ENCODE data around the gene ZWILCH. TPM values are rescaled to one million over a fixed set of nuclear protein-coding genes. Genes with fewer than 3 reads are reported as not detected.
A peak's percentile ranks its signal among the peaks of the same experiment; 100 is the strongest.

ZWILCH gene
- total RNA-seq, 2 experiments from 2014 or later, result 28.1 to 28.7 TPM

- H3K27ac Mint-ChIP-seq, result no peak overlapping the region
These were observed 30.2 kb upstream of the ZWILCH start for GRCh38 chr15:66474963-66475362.

GRCh38 chr15:66476535-66476934 is 28.6 kb upstream of the ZWILCH start:
- Mint-ChIP-seq H3K27me3 (no peaks in the 10 kb centered on the region), H3K4me1 (peaks cover 25% of the 10 kb centered on the region), H3K36me3 (peaks cover 19% of the 10 kb centered on the region), H3K9me3 (no peaks in the 10 kb centered on the region), H3K27ac (peak overlapping the region; percentile 11), H3K4me3 (no peak overlapping the region)
- ATAC-seq (ENCODE audit: low read depth) (no peak), DNase-seq (no peak)
- POLR2A ChIA-PET, result no interaction called here

More at GRCh38 chr15:66474963-66475362, 30.2 kb upstream of the ZWILCH start:
- DNase-seq, result no peak
- H3K4me1 Mint-ChIP-seq, result peaks cover 34% of the 10 kb centered on the region
- POLR2A ChIA-PET, result interaction anchor here (0.8 to 1.5 kb wide), 2 partner anchors 24 to 86 kb away, joined by 4 to 7 read pairs; no protein-coding TSS in a partner anchor
- ATAC-seq (ENCODE audit: low read depth), result no peak
- H3K9me3 Mint-ChIP-seq, result no peaks in the 10 kb centered on the region
- peaks cover 15% of the 10 kb centered on the region for H3K36me3 Mint-ChIP-seq
- H3K27me3 Mint-ChIP-seq, result no peaks in the 10 kb centered on the region
- no peak overlapping the region for H3K4me3 Mint-ChIP-seq

- H3K27ac Mint-ChIP-seq, result no peak overlapping the region
- no peak overlapping the region for H3K4me3 Mint-ChIP-seq
- no peak for DNase-seq
- H3K27me3 Mint-ChIP-seq, result no peaks in the 10 kb centered on the region
- peaks cover 21% of the 10 kb centered on the region for H3K36me3 Mint-ChIP-seq
- ATAC-seq (ENCODE audit: low read depth), result no peak
- H3K4me1 Mint-ChIP-seq, result peaks cover 22% of the 10 kb centered on the region
- POLR2A ChIA-PET, result interaction anchor here (0.6 kb wide), 1 partner anchor 29 kb away, joined by 3 read pairs; no protein-coding TSS in a partner anchor
- no peaks in the 10 kb centered on the region for H3K9me3 Mint-ChIP-seq
These were observed 28.1 kb upstream of the ZWILCH start for GRCh38 chr15:66477011-66477410.

- Mint-ChIP-seq H3K4me1 (peaks cover 11% of the 10 kb centered on the region), H3K27me3 (no peaks in the 10 kb centered on the region), H3K9me3 (no peaks in the 10 kb centered on the region), H3K27ac (no peak overlapping the region), H3K4me3 (no peak overlapping the region), H3K36me3 (peaks cover 28% of the 10 kb centered on the region)
- no peak for ATAC-seq (ENCODE audit: low read depth)
- DNase-seq, result no peak
- POLR2A ChIA-PET, result no interaction called here
These were observed 24.9 kb upstream of the ZWILCH start for GRCh38 chr15:66480267-66480666.

GRCh38 chr15:66481107-66481856 is 23.8 kb upstream of the ZWILCH start:
- Mint-ChIP-seq H3K27me3 (no peaks in the 10 kb centered on the region), H3K27ac (no peak overlapping the region), H3K4me1 (peaks cover 7% of the 10 kb centered on the region), H3K9me3 (no peaks in the 10 kb centered on the region), H3K36me3 (peaks cover 30% of the 10 kb centered on the region), H3K4me3 (no peak overlapping the region)
- POLR2A ChIA-PET, result no interaction called here
- ATAC-seq (ENCODE audit: low read depth) (no peak), DNase-seq (no peak)

- Mint-ChIP-seq H3K4me1 (peaks cover 3% of the 10 kb centered on the region), H3K4me3 (no peak overlapping the region), H3K36me3 (peaks cover 34% of the 10 kb centered on the region), H3K27ac (peak overlapping the region; percentile 35), H3K9me3 (no peaks in the 10 kb centered on the region), H3K27me3 (no peaks in the 10 kb centered on the region)
- POLR2A ChIA-PET, result interaction anchor here (1.0 kb wide), 1 partner anchor 14 kb away, joined by 3 read pairs; no protein-coding TSS in a partner anchor
- ATAC-seq (ENCODE audit: low read depth) (no peak), DNase-seq (no peak)
These were observed 22.6 kb upstream of the ZWILCH start for GRCh38 chr15:66482539-66482938.

GRCh38 chr15:66483131-66483566 is 22.0 kb upstream of the ZWILCH start:
- Mint-ChIP-seq H3K9me3 (no peaks in the 10 kb centered on the region), H3K27ac (no peak overlapping the region), H3K27me3 (no peaks in the 10 kb centered on the region), H3K4me3 (no peak overlapping the region), H3K4me1 (peaks cover 3% of the 10 kb centered on the region), H3K36me3 (peaks cover 34% of the 10 kb centered on the region)
- DNase-seq (no peak), ATAC-seq (ENCODE audit: low read depth) (no peak)
- POLR2A ChIA-PET, result no interaction called here

- H3K36me3 Mint-ChIP-seq, result peaks cover 37% of the 10 kb centered on the region
- DNase-seq, result no peak
- no peak for ATAC-seq (ENCODE audit: low read depth)
- H3K9me3 Mint-ChIP-seq, result no peaks in the 10 kb centered on the region
- peaks cover 1% of the 10 kb centered on the region for H3K4me1 Mint-ChIP-seq
- no peaks in the 10 kb centered on the region for H3K27me3 Mint-ChIP-seq
- no peak overlapping the region for H3K4me3 Mint-ChIP-seq
- no peak overlapping the region for H3K27ac Mint-ChIP-seq
- POLR2A ChIA-PET, result interaction anchor here (0.5 kb wide), 1 partner anchor 12 kb away, joined by 4 read pairs; no protein-coding TSS in a partner anchor
These were observed 20.5 kb upstream of the ZWILCH start for GRCh38 chr15:66484539-66485112.

- Mint-ChIP-seq H3K27me3 (no peaks in the 10 kb centered on the region), H3K4me3 (no peak overlapping the region), H3K4me1 (peaks cover 3% of the 10 kb centered on the region), H3K27ac (no peak overlapping the region), H3K36me3 (peaks cover 35% of the 10 kb centered on the region), H3K9me3 (no peaks in the 10 kb centered on the region)
- POLR2A ChIA-PET, result no interaction called here
- ATAC-seq (ENCODE audit: low read depth), result no peak
- no peak for DNase-seq
These were observed 18.2 kb upstream of the ZWILCH start for GRCh38 chr15:66486887-66487286.

GRCh38 chr15:66488525-66488924 is 16.6 kb upstream of the ZWILCH start:
- no peak for ATAC-seq (ENCODE audit: low read depth)
- POLR2A ChIA-PET, result no interaction called here
- H3K4me1 Mint-ChIP-seq, result peaks cover 6% of the 10 kb centered on the region
- H3K4me3 Mint-ChIP-seq, result no peak overlapping the region
- H3K27me3 Mint-ChIP-seq, result no peaks in the 10 kb centered on the region
- peaks cover 30% of the 10 kb centered on the region for H3K36me3 Mint-ChIP-seq
- H3K9me3 Mint-ChIP-seq, result no peaks in the 10 kb centered on the region
- DNase-seq, result no peak
- no peak overlapping the region for H3K27ac Mint-ChIP-seq

- peaks cover 9% of the 10 kb centered on the region for H3K4me1 Mint-ChIP-seq
- ATAC-seq (ENCODE audit: low read depth), result no peak
- H3K9me3 Mint-ChIP-seq, result no peaks in the 10 kb centered on the region
- H3K4me3 Mint-ChIP-seq, result no peak overlapping the region
- H3K27ac Mint-ChIP-seq, result no peak overlapping the region
- H3K27me3 Mint-ChIP-seq, result no peaks in the 10 kb centered on the region
- peaks cover 27% of the 10 kb centered on the region for H3K36me3 Mint-ChIP-seq
- no peak for DNase-seq
- POLR2A ChIA-PET, result no interaction called here
These were observed 15.8 kb upstream of the ZWILCH start for GRCh38 chr15:66489179-66489791.

GRCh38 chr15:66491846-66492245 is 13.3 kb upstream of the ZWILCH start:
- Mint-ChIP-seq H3K27ac (no peak overlapping the region), H3K9me3 (no peaks in the 10 kb centered on the region), H3K27me3 (no peaks in the 10 kb centered on the region), H3K36me3 (peaks cover 24% of the 10 kb centered on the region), H3K4me3 (no peak overlapping the region), H3K4me1 (peaks cover 16% of the 10 kb centered on the region)
- ATAC-seq (ENCODE audit: low read depth), result no peak
- no peak for DNase-seq
- POLR2A ChIA-PET, result interaction anchor here (0.6 to 1.3 kb wide), 3 partner anchors 66 to 170 kb away, joined by 3 to 4 read pairs (median 3); no protein-coding TSS in a partner anchor

GRCh38 chr15:66494262-66494661 is 10.9 kb upstream of the ZWILCH start:
- POLR2A ChIA-PET, result no interaction called here
- Mint-ChIP-seq H3K27ac (peak overlapping the region; percentile 50), H3K36me3 (peaks cover 27% of the 10 kb centered on the region), H3K9me3 (no peaks in the 10 kb centered on the region), H3K4me1 (peaks cover 28% of the 10 kb centered on the region), H3K4me3 (no peak overlapping the region), H3K27me3 (no peaks in the 10 kb centered on the region)
- DNase-seq (no peak), ATAC-seq (ENCODE audit: low read depth) (no peak)

Measured in activated naive CD8-positive, alpha-beta T cell treated with anti-CD3 and anti-CD28 coated beads, Interleukin-2, amount 10 ng/mL, durations not matched to agents 7 days and 5 days (primary cell).